ENCODE data around the gene CHM.

GRCh38 chrX:85815203-85815751 lies 232.1 kb downstream of the CHM start:
- TF ChIP-seq CTCF (conservative IDR thresholded peaks at IDR 0.05 in 1 of 2, IDR thresholded peaks at IDR 0.05 in 1 of 2; ENCODE audit: extremely low read depth in 1 of 2, insufficient read depth in 1 of 2, low read depth in 1 of 2, low read length in 2 of 2) (no peak), EZH2 (IDR thresholded peaks at IDR 0.05; ENCODE audit: borderline replicate concordance, low read length) (no peak)
